Measurements from ENCODE around the gene BEST1. TPM values are rescaled to one million over a fixed set of nuclear protein-coding genes. Genes with fewer than 3 reads are reported as not detected.

Gene BEST1
- total and polyA plus RNA-seq, 2 of the 13 experiments (the other 11 are each of a cell fraction or from before 2014, with no cell fraction given) = 0.09 to 0.65 TPM

DNA sequence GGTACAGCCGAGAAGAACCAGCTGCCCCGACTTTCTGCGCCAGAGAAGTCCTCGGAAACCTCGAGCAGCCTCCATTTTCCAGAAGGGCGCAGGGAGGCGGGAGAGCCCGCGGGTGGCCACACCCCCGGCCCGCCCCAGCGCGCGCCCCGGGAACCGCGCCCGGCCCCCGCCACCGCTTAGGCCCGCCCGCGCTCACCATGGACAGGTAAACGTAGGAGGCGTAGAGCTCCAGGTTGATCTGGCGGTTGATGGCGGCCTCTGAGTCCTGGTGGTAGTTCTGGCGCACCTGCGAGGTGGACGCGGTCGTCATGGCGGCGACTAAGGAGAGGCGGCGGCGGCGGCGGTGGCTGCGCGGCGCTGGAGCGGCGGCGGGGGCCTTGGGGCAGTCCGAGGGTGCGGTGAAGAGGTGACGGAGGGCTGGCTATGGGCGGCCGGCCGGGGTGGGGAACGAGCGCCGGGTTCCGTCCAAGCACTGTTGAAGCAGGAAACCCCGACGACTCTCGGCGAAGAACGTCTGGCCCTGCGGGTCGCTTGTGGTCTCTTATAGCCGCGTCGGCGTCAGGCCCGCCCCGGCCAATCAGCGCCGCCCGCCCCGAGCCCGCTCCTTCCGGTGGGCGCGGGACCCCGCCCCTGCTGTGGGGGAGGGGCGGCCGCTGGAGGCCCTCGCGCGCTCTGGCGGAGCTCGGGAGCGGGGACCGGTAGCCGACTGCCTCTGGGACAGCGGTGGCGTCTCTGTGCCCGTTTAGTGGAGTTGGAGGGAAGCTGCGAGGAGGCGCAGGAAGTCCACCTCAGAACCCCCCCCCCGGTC lies 17.2 kb downstream of the BEST1 start, which contains the start of gene FTH1:
TSS of gene FTH1 (minus strand) at position 519 of the 808 bp plus-strand sequence. CDS start at position 310, 209 bp downstream.
- Histone ChIP-seq H3K4me3 (replicated peaks in 1 of 3; ENCODE audit: insufficient read depth in 1 of 3, low read depth in 2 of 3, low read length in 3 of 3) (peak within 1 kb of the TSS; percentile 92 to 99 (median 96)), H3K36me3 (replicated peaks in 1 of 2; ENCODE audit: control insufficient read depth in 1 of 2, insufficient read depth in 2 of 2, low read length in 2 of 2) (peaks cover 5 to 23% of the 10 kb centered on the region in 2 experiments; a peak in 4 of 5 replicates), H4K20me1 (ENCODE audit: insufficient read depth, low read length) (peaks cover 41% of the 10 kb centered on the region), H2AFZ (ENCODE audit: low read length) (no peak within 1 kb of the TSS), H3K79me2 (ENCODE audit: insufficient read depth, low read length) (peaks cover 43% of the 10 kb centered on the region), H3K27ac (ENCODE audit: extremely low read length, insufficient read depth, low read length) (peak within 1 kb of the TSS; percentile 99), H3K9ac (ENCODE audit: insufficient read depth, low read depth, low read length) (peak within 1 kb of the TSS; percentile 99), H3K9me3 (ENCODE audit: low read length) (no peaks in the 10 kb centered on the region), H3K4me2 (ENCODE audit: low read depth, low read length) (peak within 1 kb of the TSS; percentile 92), H3K4me1 (ENCODE audit: insufficient read depth, low read length) (peaks cover 71% of the 10 kb centered on the region), H3K27me3 (ENCODE audit: control insufficient read depth in 1 of 2, insufficient read depth in 2 of 2, low read length in 2 of 2) (no peaks in the 10 kb centered on the region; a peak in 1 of 5 replicates)
- no CpG with 5 or more reads among the region's 93 CpGs for WGBS (ENCODE audit: low lambda C conversion rate)
- ChIA-PET CTCF (ENCODE audit: low intra/inter-chr PET ratio, low total read pairs) (no interaction called here), POLR2A (interaction anchor here (0.6 to 9.7 kb wide), 37 partner anchors 9 to 624 kb away, joined by 3 to 323 read pairs (median 7); partner anchors contain the start of genes BEST1, FADS1 and TUT1)
- no peak for FAIRE-seq
- peak; percentile 59 for ATAC-seq
- in situ Hi-C loops (cut with HindIII; ENCODE audit: extremely low pct_ligation_motif_present, low pct_unique_long_range_greater_than_20kb) (loop anchor here (5.0 kb wide), 1 partner anchor 35 kb away; no protein-coding TSS in a partner anchor), intact Hi-C loops (cut with micrococcal nuclease; ENCODE audit: unreplicated experiment) (no loop called here)
- BruUV-seq (replicated peaks) = no TSS peak
- peak; percentile 78 for DNase-seq (ENCODE audit: low spot score)
- TF ChIP-seq ZNF329 (CRISPR knock-in tag; IDR thresholded peaks at IDR 0.05; ENCODE audit: low read depth) (no peak), GZF1 (CRISPR knock-in tag; IDR thresholded peaks at IDR 0.05) (no peak), BRD4 (CRISPR knock-in tag; IDR thresholded peaks at IDR 0.05) (no peak), RCOR2 (CRISPR knock-in tag; IDR thresholded peaks at IDR 0.05) (no peak), KIAA2018 (CRISPR knock-in tag; IDR thresholded peaks at IDR 0.05; ENCODE audit: borderline replicate concordance) (no peak), DNMT3B (CRISPR knock-in tag; conservative IDR thresholded peaks at IDR 0.05) (0 out of 2 replicates have a peak, but pooled peaks have one; percentile 10), HMG20A (CRISPR knock-in tag; IDR thresholded peaks at IDR 0.05; ENCODE audit: borderline replicate concordance) (no peak), ZNF30 (CRISPR knock-in tag; IDR thresholded peaks at IDR 0.05) (no peak), TRIM24 (CRISPR knock-in tag; IDR thresholded peaks at IDR 0.05) (no peak), NFKB2 (CRISPR knock-in tag; IDR thresholded peaks at IDR 0.05; ENCODE audit: borderline replicate concordance) (peak; percentile 74)
- TF ChIP-seq, protein P1, sequence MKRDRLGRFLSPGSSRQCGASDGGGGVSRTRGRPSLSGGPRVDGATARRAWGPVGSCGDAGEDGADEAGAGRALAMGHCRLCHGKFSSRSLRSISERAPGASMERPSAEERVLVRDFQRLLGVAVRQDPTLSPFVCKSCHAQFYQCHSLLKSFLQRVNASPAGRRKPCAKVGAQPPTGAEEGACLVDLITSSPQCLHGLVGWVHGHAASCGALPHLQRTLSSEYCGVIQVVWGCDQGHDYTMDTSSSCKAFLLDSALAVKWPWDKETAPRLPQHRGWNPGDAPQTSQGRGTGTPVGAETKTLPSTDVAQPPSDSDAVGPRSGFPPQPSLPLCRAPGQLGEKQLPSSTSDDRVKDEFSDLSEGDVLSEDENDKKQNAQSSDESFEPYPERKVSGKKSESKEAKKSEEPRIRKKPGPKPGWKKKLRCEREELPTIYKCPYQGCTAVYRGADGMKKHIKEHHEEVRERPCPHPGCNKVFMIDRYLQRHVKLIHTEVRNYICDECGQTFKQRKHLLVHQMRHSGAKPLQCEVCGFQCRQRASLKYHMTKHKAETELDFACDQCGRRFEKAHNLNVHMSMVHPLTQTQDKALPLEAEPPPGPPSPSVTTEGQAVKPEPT (CRISPR knock-in tag; IDR thresholded peaks at IDR 0.05; ENCODE audit: low read depth) = 0 out of 2 replicates have a peak, but pooled peaks have one; percentile 14
